ENCODE results near the gene RFNG. TPM values are rescaled to one million over a fixed set of nuclear protein-coding genes. Genes with fewer than 3 reads are reported as not detected.

RFNG gene
- total and polyA plus RNA-seq, 2 of the 13 experiments (the other 11 are each of a cell fraction or from before 2014, with no cell fraction given) = 61.4 to 64.0 TPM

DNA sequence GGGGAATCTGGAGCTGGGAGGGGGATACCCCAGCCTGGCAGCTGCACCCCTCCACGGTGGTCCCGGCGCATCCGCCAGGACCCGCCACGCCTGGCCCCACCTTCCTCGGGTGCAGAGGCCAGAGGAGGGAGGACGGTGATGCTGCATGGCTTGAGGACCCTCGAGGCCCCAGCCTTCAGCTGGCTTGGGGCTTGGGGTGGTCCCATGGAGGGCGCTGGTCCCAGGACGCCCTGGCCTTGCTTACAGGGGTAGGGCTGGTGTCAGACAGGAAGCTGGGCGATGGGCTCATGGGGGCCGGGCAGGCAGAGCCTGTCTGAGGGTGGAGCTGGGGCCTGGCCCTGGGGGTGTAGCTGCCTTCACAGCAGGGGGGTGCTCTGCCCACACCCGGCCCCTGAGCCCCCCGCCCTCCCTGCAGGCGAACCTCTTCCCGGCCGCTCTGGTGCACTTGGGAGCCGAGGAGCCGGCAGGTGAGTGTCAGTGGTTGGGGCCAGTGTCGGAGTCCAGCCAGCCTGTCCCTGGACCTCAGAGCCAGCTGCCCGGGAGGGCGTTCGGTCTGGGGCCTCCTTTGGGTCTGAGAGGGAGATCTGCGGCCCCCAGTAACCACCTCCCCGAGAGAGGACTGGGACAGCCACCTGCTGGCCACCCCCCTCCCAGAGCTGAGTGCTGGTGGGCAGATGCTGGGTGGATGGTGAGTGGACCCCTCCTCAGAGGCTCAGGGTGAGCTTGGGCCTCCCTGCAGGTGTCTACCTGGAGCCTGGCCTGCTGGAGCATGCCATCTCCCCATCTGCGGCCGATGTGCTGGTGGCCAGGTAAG lies 35.3 kb downstream of the RFNG start (continued):
- TF ChIP-seq, protein P1, sequence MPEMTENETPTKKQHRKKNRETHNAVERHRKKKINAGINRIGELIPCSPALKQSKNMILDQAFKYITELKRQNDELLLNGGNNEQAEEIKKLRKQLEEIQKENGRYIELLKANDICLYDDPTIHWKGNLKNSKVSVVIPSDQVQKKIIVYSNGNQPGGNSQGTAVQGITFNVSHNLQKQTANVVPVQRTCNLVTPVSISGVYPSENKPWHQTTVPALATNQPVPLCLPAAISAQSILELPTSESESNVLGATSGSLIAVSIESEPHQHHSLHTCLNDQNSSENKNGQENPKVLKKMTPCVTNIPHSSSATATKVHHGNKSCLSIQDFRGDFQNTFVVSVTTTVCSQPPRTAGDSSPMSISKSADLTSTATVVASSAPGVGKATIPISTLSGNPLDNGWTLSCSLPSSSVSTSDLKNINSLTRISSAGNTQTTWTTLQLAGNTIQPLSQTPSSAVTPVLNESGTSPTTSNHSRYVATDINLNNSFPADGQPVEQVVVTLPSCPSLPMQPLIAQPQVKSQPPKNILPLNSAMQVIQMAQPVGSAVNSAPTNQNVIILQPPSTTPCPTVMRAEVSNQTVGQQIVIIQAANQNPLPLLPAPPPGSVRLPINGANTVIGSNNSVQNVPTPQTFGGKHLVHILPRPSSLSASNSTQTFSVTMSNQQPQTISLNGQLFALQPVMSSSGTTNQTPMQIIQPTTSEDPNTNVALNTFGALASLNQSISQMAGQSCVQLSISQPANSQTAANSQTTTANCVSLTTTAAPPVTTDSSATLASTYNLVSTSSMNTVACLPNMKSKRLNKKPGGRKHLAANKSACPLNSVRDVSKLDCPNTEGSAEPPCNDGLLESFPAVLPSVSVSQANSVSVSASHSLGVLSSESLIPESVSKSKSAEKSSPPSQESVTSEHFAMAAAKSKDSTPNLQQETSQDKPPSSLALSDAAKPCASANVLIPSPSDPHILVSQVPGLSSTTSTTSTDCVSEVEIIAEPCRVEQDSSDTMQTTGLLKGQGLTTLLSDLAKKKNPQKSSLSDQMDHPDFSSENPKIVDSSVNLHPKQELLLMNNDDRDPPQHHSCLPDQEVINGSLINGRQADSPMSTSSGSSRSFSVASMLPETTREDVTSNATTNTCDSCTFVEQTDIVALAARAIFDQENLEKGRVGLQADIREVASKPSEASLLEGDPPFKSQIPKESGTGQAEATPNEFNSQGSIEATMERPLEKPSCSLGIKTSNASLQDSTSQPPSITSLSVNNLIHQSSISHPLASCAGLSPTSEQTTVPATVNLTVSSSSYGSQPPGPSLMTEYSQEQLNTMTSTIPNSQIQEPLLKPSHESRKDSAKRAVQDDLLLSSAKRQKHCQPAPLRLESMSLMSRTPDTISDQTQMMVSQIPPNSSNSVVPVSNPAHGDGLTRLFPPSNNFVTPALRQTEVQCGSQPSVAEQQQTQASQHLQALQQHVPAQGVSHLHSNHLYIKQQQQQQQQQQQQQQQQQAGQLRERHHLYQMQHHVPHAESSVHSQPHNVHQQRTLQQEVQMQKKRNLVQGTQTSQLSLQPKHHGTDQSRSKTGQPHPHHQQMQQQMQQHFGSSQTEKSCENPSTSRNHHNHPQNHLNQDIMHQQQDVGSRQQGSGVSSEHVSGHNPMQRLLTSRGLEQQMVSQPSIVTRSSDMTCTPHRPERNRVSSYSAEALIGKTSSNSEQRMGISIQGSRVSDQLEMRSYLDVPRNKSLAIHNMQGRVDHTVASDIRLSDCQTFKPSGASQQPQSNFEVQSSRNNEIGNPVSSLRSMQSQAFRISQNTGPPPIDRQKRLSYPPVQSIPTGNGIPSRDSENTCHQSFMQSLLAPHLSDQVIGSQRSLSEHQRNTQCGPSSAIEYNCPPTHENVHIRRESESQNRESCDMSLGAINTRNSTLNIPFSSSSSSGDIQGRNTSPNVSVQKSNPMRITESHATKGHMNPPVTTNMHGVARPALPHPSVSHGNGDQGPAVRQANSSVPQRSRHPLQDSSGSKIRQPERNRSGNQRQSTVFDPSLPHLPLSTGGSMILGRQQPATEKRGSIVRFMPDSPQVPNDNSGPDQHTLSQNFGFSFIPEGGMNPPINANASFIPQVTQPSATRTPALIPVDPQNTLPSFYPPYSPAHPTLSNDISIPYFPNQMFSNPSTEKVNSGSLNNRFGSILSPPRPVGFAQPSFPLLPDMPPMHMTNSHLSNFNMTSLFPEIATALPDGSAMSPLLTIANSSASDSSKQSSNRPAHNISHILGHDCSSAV (CRISPR knock-in tag; IDR thresholded peaks at IDR 0.05; ENCODE audit: borderline replicate concordance) = no peak
- TF ChIP-seq FOXC1 (CRISPR knock-in tag; IDR thresholded peaks at IDR 0.05; ENCODE audit: borderline replicate concordance) = no peak
- no peak for TF ChIP-seq HOXA7 (CRISPR knock-in tag; IDR thresholded peaks at IDR 0.05)
- TF ChIP-seq, protein P2, sequence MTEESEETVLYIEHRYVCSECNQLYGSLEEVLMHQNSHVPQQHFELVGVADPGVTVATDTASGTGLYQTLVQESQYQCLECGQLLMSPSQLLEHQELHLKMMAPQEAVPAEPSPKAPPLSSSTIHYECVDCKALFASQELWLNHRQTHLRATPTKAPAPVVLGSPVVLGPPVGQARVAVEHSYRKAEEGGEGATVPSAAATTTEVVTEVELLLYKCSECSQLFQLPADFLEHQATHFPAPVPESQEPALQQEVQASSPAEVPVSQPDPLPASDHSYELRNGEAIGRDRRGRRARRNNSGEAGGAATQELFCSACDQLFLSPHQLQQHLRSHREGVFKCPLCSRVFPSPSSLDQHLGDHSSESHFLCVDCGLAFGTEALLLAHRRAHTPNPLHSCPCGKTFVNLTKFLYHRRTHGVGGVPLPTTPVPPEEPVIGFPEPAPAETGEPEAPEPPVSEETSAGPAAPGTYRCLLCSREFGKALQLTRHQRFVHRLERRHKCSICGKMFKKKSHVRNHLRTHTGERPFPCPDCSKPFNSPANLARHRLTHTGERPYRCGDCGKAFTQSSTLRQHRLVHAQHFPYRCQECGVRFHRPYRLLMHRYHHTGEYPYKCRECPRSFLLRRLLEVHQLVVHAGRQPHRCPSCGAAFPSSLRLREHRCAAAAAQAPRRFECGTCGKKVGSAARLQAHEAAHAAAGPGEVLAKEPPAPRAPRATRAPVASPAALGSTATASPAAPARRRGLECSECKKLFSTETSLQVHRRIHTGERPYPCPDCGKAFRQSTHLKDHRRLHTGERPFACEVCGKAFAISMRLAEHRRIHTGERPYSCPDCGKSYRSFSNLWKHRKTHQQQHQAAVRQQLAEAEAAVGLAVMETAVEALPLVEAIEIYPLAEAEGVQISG (CRISPR knock-in tag; IDR thresholded peaks at IDR 0.05) = peak; percentile 15
- no peak for TF ChIP-seq ETV5 (CRISPR knock-in tag; IDR thresholded peaks at IDR 0.05; ENCODE audit: borderline replicate concordance)
- no peak for TF ChIP-seq ZNF724P (CRISPR knock-in tag; IDR thresholded peaks at IDR 0.05; ENCODE audit: borderline replicate concordance)
- TF ChIP-seq RORA (CRISPR knock-in tag; IDR thresholded peaks at IDR 0.05) = no peak
- TF ChIP-seq ZNF205 (CRISPR knock-in tag; IDR thresholded peaks at IDR 0.05) = no peak
- no peak for TF ChIP-seq ZNF17 (CRISPR knock-in tag; IDR thresholded peaks at IDR 0.05)
- TF ChIP-seq TSC22D2 (CRISPR knock-in tag; IDR thresholded peaks at IDR 0.05; ENCODE audit: borderline replicate concordance) = no peak
- peak; percentile 9 for TF ChIP-seq HNRNPK (IDR thresholded peaks at IDR 0.05; ENCODE audit: low read depth, low read length, poor library complexity, severe bottlenecking)
- no peak for TF ChIP-seq RFXANK (CRISPR knock-in tag; IDR thresholded peaks at IDR 0.05)
- TF ChIP-seq PRPF4 (IDR thresholded peaks at IDR 0.05; ENCODE audit: low read depth, low read length, poor library complexity, severe bottlenecking) = no peak
- TF ChIP-seq, protein P3, sequence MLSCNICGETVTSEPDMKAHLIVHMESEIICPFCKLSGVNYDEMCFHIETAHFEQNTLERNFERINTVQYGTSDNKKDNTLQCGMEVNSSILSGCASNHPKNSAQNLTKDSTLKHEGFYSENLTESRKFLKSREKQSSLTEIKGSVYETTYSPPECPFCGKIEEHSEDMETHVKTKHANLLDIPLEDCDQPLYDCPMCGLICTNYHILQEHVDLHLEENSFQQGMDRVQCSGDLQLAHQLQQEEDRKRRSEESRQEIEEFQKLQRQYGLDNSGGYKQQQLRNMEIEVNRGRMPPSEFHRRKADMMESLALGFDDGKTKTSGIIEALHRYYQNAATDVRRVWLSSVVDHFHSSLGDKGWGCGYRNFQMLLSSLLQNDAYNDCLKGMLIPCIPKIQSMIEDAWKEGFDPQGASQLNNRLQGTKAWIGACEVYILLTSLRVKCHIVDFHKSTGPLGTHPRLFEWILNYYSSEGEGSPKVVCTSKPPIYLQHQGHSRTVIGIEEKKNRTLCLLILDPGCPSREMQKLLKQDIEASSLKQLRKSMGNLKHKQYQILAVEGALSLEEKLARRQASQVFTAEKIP (CRISPR knock-in tag; IDR thresholded peaks at IDR 0.05; ENCODE audit: borderline replicate concordance) = no peak
- TF ChIP-seq ZZZ3 (CRISPR knock-in tag; IDR thresholded peaks at IDR 0.05; ENCODE audit: borderline replicate concordance) = no peak
- TF ChIP-seq ZNF567 (CRISPR knock-in tag; IDR thresholded peaks at IDR 0.05; ENCODE audit: borderline replicate concordance) = no peak
